ENCODE data around the gene MYRIP. TPM values are rescaled to one million over a fixed set of nuclear protein-coding genes. Genes with fewer than 3 reads are reported as not detected.

MYRIP gene
- total RNA-seq, 3 donors from 2014 or later (not counting 1 experiment from before 2014, with no cell fraction given) = not detected

DNA sequence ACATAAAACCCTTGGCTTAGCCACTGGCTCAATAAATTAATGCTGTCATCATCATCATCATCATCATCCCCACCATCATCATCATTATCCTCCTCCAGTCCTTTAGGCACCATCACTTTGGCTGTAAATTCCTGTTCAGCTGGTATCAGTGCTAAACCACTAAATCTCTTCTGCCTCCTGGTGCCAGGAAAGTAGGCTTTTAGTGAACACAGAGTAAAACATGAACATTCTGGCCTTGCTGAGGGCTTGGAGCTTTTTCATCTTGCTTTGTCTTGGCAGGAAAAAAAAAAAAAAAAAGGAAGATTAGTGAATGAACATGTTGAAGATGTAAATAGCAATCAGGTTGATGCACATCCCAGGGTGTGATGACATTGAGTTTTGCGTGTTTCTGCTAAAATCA, 432.8 kb downstream of the MYRIP start:
- Histone ChIP-seq H3K4me3 (ENCODE audit: low read length) (no peak overlapping the region), H3K27ac (ENCODE audit: low read length) (no peak overlapping the region), H3K4me1 (ENCODE audit: control insufficient read depth, insufficient read depth, low read length) (peaks cover 5% of the 10 kb centered on the region), H3K27me3 (ENCODE audit: control insufficient read depth, insufficient read depth, low read length) (no peaks in the 10 kb centered on the region), H3K36me3 (ENCODE audit: control insufficient read depth, insufficient read depth, low read length) (no peaks in the 10 kb centered on the region), H3K9me3 (ENCODE audit: control insufficient read depth, insufficient read depth, low read length) (no peaks in the 10 kb centered on the region)
- DNase-seq = no peak
- intact Hi-C loops (cut with micrococcal nuclease) = no loop called here
- no peak for ATAC-seq
- H3K27me3 Mint-ChIP-seq (ENCODE audit: low read depth in 2 of 2) = no peaks in the 10 kb centered on the region
- H3K9me3 Mint-ChIP-seq = no peaks in the 10 kb centered on the region
- H3K27ac Mint-ChIP-seq = no peak overlapping the region
- TF ChIP-seq, protein P1, sequence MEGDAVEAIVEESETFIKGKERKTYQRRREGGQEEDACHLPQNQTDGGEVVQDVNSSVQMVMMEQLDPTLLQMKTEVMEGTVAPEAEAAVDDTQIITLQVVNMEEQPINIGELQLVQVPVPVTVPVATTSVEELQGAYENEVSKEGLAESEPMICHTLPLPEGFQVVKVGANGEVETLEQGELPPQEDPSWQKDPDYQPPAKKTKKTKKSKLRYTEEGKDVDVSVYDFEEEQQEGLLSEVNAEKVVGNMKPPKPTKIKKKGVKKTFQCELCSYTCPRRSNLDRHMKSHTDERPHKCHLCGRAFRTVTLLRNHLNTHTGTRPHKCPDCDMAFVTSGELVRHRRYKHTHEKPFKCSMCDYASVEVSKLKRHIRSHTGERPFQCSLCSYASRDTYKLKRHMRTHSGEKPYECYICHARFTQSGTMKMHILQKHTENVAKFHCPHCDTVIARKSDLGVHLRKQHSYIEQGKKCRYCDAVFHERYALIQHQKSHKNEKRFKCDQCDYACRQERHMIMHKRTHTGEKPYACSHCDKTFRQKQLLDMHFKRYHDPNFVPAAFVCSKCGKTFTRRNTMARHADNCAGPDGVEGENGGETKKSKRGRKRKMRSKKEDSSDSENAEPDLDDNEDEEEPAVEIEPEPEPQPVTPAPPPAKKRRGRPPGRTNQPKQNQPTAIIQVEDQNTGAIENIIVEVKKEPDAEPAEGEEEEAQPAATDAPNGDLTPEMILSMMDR (IDR thresholded peaks at IDR 0.05) = no peak
- no peaks in the 10 kb centered on the region for H3K36me3 Mint-ChIP-seq
- 100% methylated on average over 1 of the region's 1 CpG for WGBS (ENCODE audit: insufficient coverage)
- peaks cover 35% of the 10 kb centered on the region in 2 donors for H3K4me1 Mint-ChIP-seq
- H3K4me3 Mint-ChIP-seq = no peak overlapping the region

GRCh38 chr3:40242638-40243037, 433.2 kb downstream of the MYRIP start:
- Histone ChIP-seq H3K4me3 (ENCODE audit: low read length) (no peak overlapping the region), H3K9me3 (ENCODE audit: control insufficient read depth, insufficient read depth, low read length) (no peaks in the 10 kb centered on the region), H3K4me1 (ENCODE audit: control insufficient read depth, insufficient read depth, low read length) (peaks cover 5% of the 10 kb centered on the region), H3K27ac (ENCODE audit: low read length) (no peak overlapping the region), H3K36me3 (ENCODE audit: control insufficient read depth, insufficient read depth, low read length) (no peaks in the 10 kb centered on the region), H3K27me3 (ENCODE audit: control insufficient read depth, insufficient read depth, low read length) (no peaks in the 10 kb centered on the region)
- H3K36me3 Mint-ChIP-seq = no peaks in the 10 kb centered on the region
- peaks cover 35% of the 10 kb centered on the region in 2 donors for H3K4me1 Mint-ChIP-seq
- H3K9me3 Mint-ChIP-seq = no peaks in the 10 kb centered on the region
- TF ChIP-seq, protein P1 (IDR thresholded peaks at IDR 0.05) = no peak
- H3K4me3 Mint-ChIP-seq = no peak overlapping the region
- ATAC-seq (no peak), DNase-seq (no peak)
- H3K27me3 Mint-ChIP-seq (ENCODE audit: low read depth in 2 of 2) = no peaks in the 10 kb centered on the region
- WGBS (ENCODE audit: insufficient coverage) = no CpG with 5 or more reads among the region's 1 CpG
- no peak overlapping the region for H3K27ac Mint-ChIP-seq
- intact Hi-C loops (cut with micrococcal nuclease) = no loop called here

DNA sequence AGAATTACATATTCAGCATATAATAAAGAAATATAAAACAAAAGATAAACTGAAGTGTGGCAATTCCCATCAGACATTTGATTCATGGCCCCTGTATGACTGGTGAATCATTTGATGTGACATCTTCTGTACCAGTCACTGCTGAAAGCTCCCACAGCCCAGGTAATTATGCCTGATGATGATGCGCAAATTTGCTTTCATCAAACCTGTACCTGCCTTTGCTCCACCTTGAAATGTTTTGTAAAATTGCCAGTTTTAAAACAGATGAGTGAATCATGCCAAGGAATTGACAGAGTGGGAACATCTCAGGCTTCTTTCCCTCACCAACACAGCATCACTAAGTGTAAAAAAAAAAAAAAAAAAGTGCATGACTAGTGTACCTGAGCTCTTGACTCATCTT, 433.6 kb downstream of the MYRIP start:
- Histone ChIP-seq H3K36me3 (ENCODE audit: control insufficient read depth, insufficient read depth, low read length) (no peaks in the 10 kb centered on the region), H3K9me3 (ENCODE audit: control insufficient read depth, insufficient read depth, low read length) (no peaks in the 10 kb centered on the region), H3K27me3 (ENCODE audit: control insufficient read depth, insufficient read depth, low read length) (no peaks in the 10 kb centered on the region), H3K4me1 (ENCODE audit: control insufficient read depth, insufficient read depth, low read length) (peaks cover 5% of the 10 kb centered on the region), H3K4me3 (ENCODE audit: low read length) (no peak overlapping the region), H3K27ac (ENCODE audit: low read length) (no peak overlapping the region)
- DNase-seq (no peak), ATAC-seq (no peak)
- WGBS (ENCODE audit: insufficient coverage) = 69% methylated on average over 1 of the region's 1 CpG
- Mint-ChIP-seq H3K27ac (peak overlapping the region in 1 of 2 donors; percentile 39), H3K4me3 (no peak overlapping the region), H3K36me3 (no peaks in the 10 kb centered on the region), H3K4me1 (peaks cover 32 to 35% of the 10 kb centered on the region in 2 donors), H3K9me3 (no peaks in the 10 kb centered on the region), H3K27me3 (ENCODE audit: low read depth in 2 of 2) (no peaks in the 10 kb centered on the region)
- TF ChIP-seq, protein P1 (IDR thresholded peaks at IDR 0.05) = no peak
- intact Hi-C loops (cut with micrococcal nuclease) = no loop called here

DNA sequence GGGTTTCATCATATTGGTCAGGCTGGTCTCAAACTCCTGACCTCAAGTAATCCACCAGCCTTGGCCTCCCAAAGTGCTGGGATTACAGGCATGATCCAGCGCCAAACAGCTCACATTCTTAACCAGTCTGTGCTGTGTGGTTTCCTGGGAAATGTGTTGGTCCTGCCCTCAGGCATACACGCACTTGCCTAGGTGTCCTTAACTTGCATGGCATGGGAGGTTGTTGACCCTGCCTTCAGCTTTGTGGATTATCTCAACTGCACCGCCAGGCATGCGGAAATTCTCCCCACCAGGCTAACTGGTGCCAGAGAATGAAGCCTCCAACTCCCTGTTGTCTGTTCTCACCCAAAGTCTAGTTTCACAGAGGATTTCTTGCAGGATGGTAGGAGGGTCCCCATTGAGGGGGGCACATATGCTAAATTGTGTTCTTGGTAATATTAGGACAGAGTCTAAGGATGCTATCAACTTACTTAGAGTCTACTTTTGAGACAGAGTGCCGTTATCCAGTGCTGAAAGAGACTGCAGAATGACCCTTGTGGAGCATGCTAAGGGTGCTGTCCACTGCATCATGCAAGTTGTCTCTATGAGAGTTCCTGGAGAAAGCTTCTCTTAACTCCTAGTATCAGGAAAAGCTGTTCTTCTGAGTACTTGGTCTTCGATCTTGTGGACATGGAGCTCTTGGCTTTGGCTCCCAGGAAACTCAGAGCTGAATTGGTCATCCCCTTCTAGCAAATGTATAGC, 438.5 kb downstream of the MYRIP start:
- H3K36me3 ChIP-seq (ENCODE audit: control insufficient read depth, insufficient read depth, low read length) = no peaks in the 10 kb centered on the region
- peaks cover 5% of the 10 kb centered on the region for H3K4me1 ChIP-seq (ENCODE audit: control insufficient read depth, insufficient read depth, low read length)
- no peaks in the 10 kb centered on the region for H3K9me3 Mint-ChIP-seq
- H3K9me3 ChIP-seq (ENCODE audit: control insufficient read depth, insufficient read depth, low read length) = no peaks in the 10 kb centered on the region
- H3K27me3 Mint-ChIP-seq (ENCODE audit: low read depth in 2 of 2) = no peaks in the 10 kb centered on the region
- H3K27ac ChIP-seq (ENCODE audit: low read length) = no peak overlapping the region
- DNase-seq = no peak
- 95% methylated on average over 6 of the region's 6 CpGs for WGBS (ENCODE audit: insufficient coverage)
- no peaks in the 10 kb centered on the region for H3K27me3 ChIP-seq (ENCODE audit: control insufficient read depth, insufficient read depth, low read length)
- TF ChIP-seq, protein P1 (IDR thresholded peaks at IDR 0.05) = no peak
- peaks cover 21 to 28% of the 10 kb centered on the region in 2 donors for H3K4me1 Mint-ChIP-seq
- no peak for ATAC-seq
- H3K36me3 Mint-ChIP-seq = no peaks in the 10 kb centered on the region
- no peak overlapping the region for H3K4me3 ChIP-seq (ENCODE audit: low read length)
- intact Hi-C loops (cut with micrococcal nuclease) = no loop called here
- H3K4me3 Mint-ChIP-seq = no peak overlapping the region
- no peak overlapping the region for H3K27ac Mint-ChIP-seq
